Keratinocyte (primary cell): ENCODE measurements around the gene GTF2H4.

Experiments
- CTCF ChIP-seq, 3 experiments: IDR thresholded peaks in 1 of 3; conservative IDR thresholded peaks in 1 of 3; optimal IDR thresholded peaks in 1 of 3; 2 replicates in 2 of 3; 3 replicates in 1 of 3; pipeline versions ENCODE3 to v1.5.1; 2011; ENCODE audit warnings: low read length in 3 of 3, mild to moderate bottlenecking in 3 of 3, moderate library complexity in 2 of 3, control low read depth in 1 of 3, inconsistent platforms in 1 of 3; ENCODE audit not compliant: insufficient read depth in 2 of 3; ENCODE audit errors: extremely low read depth in 1 of 3
- EZH2 ChIP-seq: IDR thresholded peaks from one replicate; pipeline ENCODE4 v1.6.1; 2012; ENCODE audit warnings: inconsistent platforms, mild to moderate bottlenecking, low read length, moderate library complexity

DNA sequence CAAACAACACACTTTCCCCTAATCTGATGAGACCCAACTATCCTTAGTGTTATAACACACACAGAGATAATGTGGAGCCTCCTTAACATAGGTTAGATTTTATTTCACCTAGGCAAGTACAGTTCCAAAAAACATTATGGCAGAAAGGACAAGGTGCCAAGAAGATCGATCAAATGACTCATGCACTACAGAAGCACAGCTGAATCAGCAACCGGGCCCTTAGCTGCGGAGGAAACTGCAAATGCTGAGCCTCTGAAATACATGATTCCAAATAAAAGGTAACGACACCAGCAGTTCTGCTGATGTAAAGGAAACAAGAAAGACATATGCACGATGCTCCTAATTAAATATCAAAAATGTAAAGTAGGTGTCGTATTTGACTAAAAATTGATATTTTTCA is 55.6 kb downstream of the GTF2H4 start:
- TF ChIP-seq CTCF (optimal IDR thresholded peaks at IDR 0.05 in 1 of 3, IDR thresholded peaks at IDR 0.05 in 1 of 3, conservative IDR thresholded peaks at IDR 0.05 in 1 of 3; ENCODE audit: extremely low read depth in 1 of 3, insufficient read depth in 2 of 3, low read length in 3 of 3) (no peak), EZH2 (no peak)
